BE2C (cell line): ENCODE results near the gene NHLRC1.

ENCODE experiments used
- DNase-seq: peaks from one replicate; pipeline ENCODE4 v3.0.0-alpha.2; 2020
- H3K27me3 ChIP-seq: fragments of 250-450 bp; sonication (Bioruptor Pico); 2 replicates; pipeline ENCODE4 v1.5.1; 2020; ENCODE audit warnings: mild to moderate bottlenecking
- H3K36me3 ChIP-seq: fragments of 250-450 bp; sonication (Bioruptor Pico); 2 replicates; pipeline ENCODE4 v1.5.1; 2020; ENCODE audit warnings: mild to moderate bottlenecking
- H3K4me1 ChIP-seq: fragments of 250-450 bp; sonication (Bioruptor Pico); 2 replicates; pipeline ENCODE4 v1.5.1; 2020
- H3K4me3 ChIP-seq: 2 replicates; pipeline ENCODE4 v1.5.1; 2011; ENCODE audit warnings: low read depth, low read length
- H3K9me3 ChIP-seq: fragments of 250-450 bp; sonication (Bioruptor Pico); 2 replicates; pipeline ENCODE4 v1.5.1; 2020
- TF ChIP-seq, protein P1 (sequence below): IDR thresholded peaks from 2 replicates; pipeline ENCODE4 v1.5.1; 2012; ENCODE audit warnings: mild to moderate bottlenecking, low read depth, low read length

Gene NHLRC1

DNA sequence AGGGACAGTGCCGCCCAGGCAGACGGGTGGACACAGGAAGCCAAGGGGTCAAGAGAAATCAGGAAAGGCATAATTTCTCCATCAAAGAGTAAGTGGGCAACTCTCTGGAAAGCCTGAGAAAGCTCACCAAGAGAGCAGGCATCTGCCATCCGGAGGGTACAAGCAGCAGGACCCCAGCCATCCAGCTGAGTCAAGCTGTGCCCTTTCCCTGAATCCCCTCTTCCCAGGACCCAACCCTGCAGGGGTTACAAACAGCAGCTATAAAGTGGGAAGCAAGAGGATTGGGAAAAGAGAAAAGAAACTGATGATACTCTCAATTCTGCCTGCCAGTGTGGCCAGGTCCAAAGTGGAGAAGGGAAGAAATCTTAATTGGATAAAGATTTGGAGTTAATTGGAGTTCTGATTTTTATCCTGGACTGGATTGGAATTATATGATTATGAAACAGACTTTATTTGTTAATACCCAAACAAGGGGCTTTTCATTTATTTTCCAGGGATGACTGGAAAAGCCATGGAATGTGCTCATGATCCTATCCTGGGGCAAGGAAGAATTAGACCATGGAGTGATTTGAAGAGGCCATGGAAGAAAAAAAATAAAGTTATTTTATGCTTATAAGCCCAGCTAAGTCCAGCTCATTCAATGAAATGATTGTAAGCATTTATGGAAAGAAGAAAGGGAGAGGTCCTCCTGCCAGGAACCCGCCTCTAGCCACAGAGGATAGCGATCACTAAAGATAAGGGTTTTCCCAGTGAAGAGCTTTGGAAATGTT, 34.9 kb downstream of the NHLRC1 start:
- H3K9me3 ChIP-seq = no peaks in the 10 kb centered on the region
- TF ChIP-seq, protein P1, sequence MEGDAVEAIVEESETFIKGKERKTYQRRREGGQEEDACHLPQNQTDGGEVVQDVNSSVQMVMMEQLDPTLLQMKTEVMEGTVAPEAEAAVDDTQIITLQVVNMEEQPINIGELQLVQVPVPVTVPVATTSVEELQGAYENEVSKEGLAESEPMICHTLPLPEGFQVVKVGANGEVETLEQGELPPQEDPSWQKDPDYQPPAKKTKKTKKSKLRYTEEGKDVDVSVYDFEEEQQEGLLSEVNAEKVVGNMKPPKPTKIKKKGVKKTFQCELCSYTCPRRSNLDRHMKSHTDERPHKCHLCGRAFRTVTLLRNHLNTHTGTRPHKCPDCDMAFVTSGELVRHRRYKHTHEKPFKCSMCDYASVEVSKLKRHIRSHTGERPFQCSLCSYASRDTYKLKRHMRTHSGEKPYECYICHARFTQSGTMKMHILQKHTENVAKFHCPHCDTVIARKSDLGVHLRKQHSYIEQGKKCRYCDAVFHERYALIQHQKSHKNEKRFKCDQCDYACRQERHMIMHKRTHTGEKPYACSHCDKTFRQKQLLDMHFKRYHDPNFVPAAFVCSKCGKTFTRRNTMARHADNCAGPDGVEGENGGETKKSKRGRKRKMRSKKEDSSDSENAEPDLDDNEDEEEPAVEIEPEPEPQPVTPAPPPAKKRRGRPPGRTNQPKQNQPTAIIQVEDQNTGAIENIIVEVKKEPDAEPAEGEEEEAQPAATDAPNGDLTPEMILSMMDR = no peak
- H3K36me3 ChIP-seq = no peaks in the 10 kb centered on the region
- H3K27me3 ChIP-seq = no peaks in the 10 kb centered on the region
- no peaks in the 10 kb centered on the region for H3K4me1 ChIP-seq
- no peak for DNase-seq
- no peak overlapping the region for H3K4me3 ChIP-seq

DNA sequence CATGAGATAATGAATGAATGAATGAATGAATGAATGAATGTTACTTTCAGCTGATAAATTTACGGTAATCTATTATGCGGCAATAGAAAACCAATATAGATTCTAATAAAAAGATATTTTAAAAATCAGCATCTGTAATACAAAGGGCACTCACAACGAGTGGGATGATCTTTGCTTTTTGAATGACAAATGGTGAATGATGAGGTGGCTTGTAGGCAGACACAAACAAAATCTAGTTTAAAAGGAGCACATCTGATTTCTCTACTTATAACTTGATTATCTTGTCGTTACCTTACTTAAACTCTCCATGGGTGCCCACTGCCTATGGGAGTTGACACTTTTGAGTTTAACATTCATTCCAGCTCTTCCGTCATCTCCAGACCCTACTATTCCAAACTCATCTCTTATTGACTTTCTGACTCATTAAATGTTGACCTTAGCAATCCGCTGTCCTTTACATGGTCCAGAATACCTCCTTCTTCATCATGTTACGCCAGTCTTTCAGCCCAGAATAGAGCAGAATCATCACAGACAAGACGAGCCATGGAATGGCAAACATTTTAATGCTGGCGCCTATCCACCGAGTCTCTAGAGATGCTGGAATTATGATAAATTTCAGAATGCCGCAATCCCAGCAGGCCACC, 41.3 kb downstream of the NHLRC1 start:
- Histone ChIP-seq H3K4me1 (no peaks in the 10 kb centered on the region), H3K9me3 (no peaks in the 10 kb centered on the region), H3K36me3 (no peaks in the 10 kb centered on the region), H3K27me3 (no peaks in the 10 kb centered on the region), H3K4me3 (no peak overlapping the region)
- TF ChIP-seq, protein P1 = no peak
- no peak for DNase-seq

DNA sequence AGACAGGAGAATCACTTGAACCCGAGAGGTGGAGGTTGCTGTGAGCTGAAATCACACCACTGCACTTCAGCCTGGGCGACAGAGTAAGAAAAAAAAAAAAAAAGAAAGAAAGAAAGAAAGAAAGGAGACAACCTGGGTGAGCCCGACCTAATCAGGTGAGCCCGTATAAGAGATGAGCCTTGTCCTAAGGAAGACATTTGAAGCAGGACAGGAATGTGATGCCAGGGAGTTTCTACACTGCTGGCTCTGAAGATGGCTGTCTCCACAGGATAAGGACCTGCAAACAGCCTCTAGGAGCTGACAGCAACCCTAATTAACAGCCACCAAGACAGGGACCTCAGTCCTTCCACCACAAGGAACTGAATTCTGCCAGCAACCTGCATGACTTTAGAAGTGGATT, 41.9 kb downstream of the NHLRC1 start:
- TF ChIP-seq, protein P1 = no peak
- no peak for DNase-seq
- Histone ChIP-seq H3K36me3 (no peaks in the 10 kb centered on the region), H3K4me1 (no peaks in the 10 kb centered on the region), H3K27me3 (no peaks in the 10 kb centered on the region), H3K4me3 (no peak overlapping the region), H3K9me3 (no peaks in the 10 kb centered on the region)

DNA sequence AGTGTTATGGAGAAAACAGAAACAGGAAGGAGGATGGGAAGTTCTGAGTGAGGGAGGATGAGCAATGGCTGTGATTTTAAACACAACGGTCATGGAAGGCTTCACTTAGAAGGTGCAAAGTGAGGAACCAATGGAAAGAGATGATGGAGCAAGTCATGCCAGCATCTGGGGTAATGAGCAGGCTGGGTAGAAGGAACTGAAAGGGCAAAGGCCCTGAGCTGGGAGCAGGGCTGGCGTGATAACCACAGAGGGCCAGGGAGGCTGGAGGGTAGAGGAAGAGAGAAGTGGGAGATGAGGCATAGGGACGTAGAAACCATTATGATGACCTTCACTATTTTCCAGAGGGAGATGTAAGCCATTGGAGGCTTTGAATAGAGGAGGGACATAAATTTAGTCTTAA, 43.6 kb downstream of the NHLRC1 start:
- Histone ChIP-seq H3K4me3 (no peak overlapping the region), H3K4me1 (no peaks in the 10 kb centered on the region), H3K27me3 (no peaks in the 10 kb centered on the region), H3K9me3 (no peaks in the 10 kb centered on the region), H3K36me3 (no peaks in the 10 kb centered on the region)
- no peak for DNase-seq
- TF ChIP-seq, protein P1 = no peak

DNA sequence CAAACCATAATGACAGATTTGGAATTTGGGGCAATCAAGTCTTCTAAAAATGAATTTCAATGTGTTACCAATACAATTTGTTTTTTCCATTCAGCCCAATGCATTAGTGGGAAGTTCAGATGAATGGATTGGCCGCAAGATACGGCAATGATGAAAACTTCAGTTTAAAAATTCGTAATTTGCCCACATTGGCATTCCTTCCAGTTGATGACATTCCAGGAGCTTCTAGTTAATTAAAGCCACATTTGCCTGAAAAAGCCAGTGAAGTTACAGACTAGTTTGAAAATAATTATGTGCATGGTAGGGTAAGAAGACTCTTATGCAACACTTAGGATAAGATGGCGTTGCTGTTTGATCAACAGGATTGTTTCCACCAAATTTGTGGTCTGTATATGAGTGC, 46.2 kb downstream of the NHLRC1 start:
- no peak overlapping the region for H3K4me3 ChIP-seq
- no peaks in the 10 kb centered on the region for H3K27me3 ChIP-seq
- TF ChIP-seq, protein P1 = no peak
- H3K9me3 ChIP-seq = no peaks in the 10 kb centered on the region
- no peak for DNase-seq
- no peaks in the 10 kb centered on the region for H3K4me1 ChIP-seq
- no peaks in the 10 kb centered on the region for H3K36me3 ChIP-seq

DNA sequence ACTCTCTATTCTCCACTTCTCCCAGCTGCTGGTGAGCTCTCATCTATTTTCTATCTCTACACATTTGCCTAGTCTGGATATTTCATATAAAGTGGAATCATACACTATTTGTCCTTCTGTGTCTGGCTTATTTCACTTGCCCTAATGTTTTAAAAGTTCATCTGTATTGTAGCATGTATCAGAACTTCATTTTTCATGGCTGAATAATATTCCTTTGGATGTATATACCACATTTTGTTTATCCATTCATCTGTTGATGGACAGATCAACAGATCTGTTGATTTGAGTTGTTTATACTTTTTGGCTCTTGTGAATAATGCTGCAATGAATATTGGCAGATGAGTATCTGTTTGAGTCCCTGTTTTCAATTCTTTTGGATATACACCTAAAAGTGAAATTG, 49.6 kb downstream of the NHLRC1 start:
- no peaks in the 10 kb centered on the region for H3K9me3 ChIP-seq
- DNase-seq = no peak
- no peaks in the 10 kb centered on the region for H3K4me1 ChIP-seq
- TF ChIP-seq, protein P1 = no peak
- H3K36me3 ChIP-seq = no peaks in the 10 kb centered on the region
- H3K27me3 ChIP-seq = no peaks in the 10 kb centered on the region
- H3K4me3 ChIP-seq = no peak overlapping the region
